HepG2 (cell line): ENCODE data around the gene DCST2. TPM values are rescaled to one million over a fixed set of nuclear protein-coding genes. Genes with fewer than 3 reads are reported as not detected.

Experiments
- ELF1 ChIP-seq: sonication (generic); formaldehyde crosslinking; IDR thresholded peaks from 2 replicates; pipeline ENCODE4 v1.4.0; 2020; ENCODE audit warnings: missing genetic modification reagents
- HNRNPLL ChIP-seq: fragments of 200-400 bp; formaldehyde crosslinking; IDR thresholded peaks from 2 replicates; pipeline ENCODE4 v1.6.1; 2017; ENCODE audit warnings: mild to moderate bottlenecking, low read depth, low read length; ENCODE audit not compliant: poor library complexity, severe bottlenecking
- MAF1 ChIP-seq: sonication (generic); formaldehyde crosslinking; IDR thresholded peaks from 2 replicates; pipeline ENCODE4 v1.5.0; 2020; ENCODE audit warnings: missing genetic modification reagents, borderline replicate concordance
- MXD4 ChIP-seq: IDR thresholded peaks from 2 replicates; pipeline ENCODE4 v1.6.1; 2016; ENCODE audit warnings: mild to moderate bottlenecking, missing biosample characterization, missing genetic modification reagents
- NBN ChIP-seq: fragments of 450-650 bp; conservative IDR thresholded peaks from 2 replicates; pipeline ENCODE4 v1.6.1; 2017
- PCBP2 ChIP-seq: fragments of 200-400 bp; formaldehyde crosslinking; optimal IDR thresholded peaks from 2 replicates; pipeline ENCODE3; 2018; ENCODE audit warnings: low read length, low read depth; ENCODE audit not compliant: poor library complexity, severe bottlenecking
- RNF2 ChIP-seq: fragments of 450-650 bp; conservative IDR thresholded peaks from 2 replicates; pipeline ENCODE4 v1.6.1; 2016; ENCODE audit warnings: low read depth
- SALL1 ChIP-seq: sonication (generic); formaldehyde crosslinking; IDR thresholded peaks from 2 replicates; pipeline ENCODE4 v1.8.0; 2022; ENCODE audit warnings: mild to moderate bottlenecking, missing genetic modification reagents
- THYN1 ChIP-seq: sonication (generic); formaldehyde crosslinking; IDR thresholded peaks from 2 replicates; pipeline ENCODE4 v1.8.1; 2023; ENCODE audit warnings: low read depth, mild to moderate bottlenecking, moderate library complexity, missing genetic modification reagents, borderline replicate concordance
- ZNF33A ChIP-seq: sonication (generic); formaldehyde crosslinking; IDR thresholded peaks from 2 replicates; pipeline ENCODE4 v1.5.1; 2020; ENCODE audit warnings: missing genetic modification reagents, mild to moderate bottlenecking, moderate library complexity, borderline replicate concordance
- ZNF546 ChIP-seq: sonication (generic); formaldehyde crosslinking; conservative IDR thresholded peaks from 2 replicates; pipeline ENCODE4 v1.8.1; 2023; ENCODE audit warnings: mild to moderate bottlenecking, missing genetic modification reagents
- ZNF562 ChIP-seq: sonication (generic); formaldehyde crosslinking; IDR thresholded peaks from 2 replicates; pipeline ENCODE4 v1.8.0; 2022; ENCODE audit warnings: missing genetic modification reagents, borderline replicate concordance
- ZNF605 ChIP-seq: sonication (generic); formaldehyde crosslinking; IDR thresholded peaks from 2 replicates; pipeline ENCODE4 v1.8.0; 2022; ENCODE audit warnings: mild to moderate bottlenecking, missing genetic modification reagents
- ZNF644 ChIP-seq: IDR thresholded peaks from 2 replicates; pipeline ENCODE4 v1.6.1; 2016; ENCODE audit warnings: low read depth
- polyA plus RNA-seq, 8 experiments: library from polyadenylated mRNA; depleted of rRNA in 3 of 8; stranded (reverse) in 7 of 8; unstranded in 1 of 8; fragments of >200 nt; fragmentation: Illumina TruSeq in 4 of 8; extraction: Trizol in 4 of 8; gene quantifications; 2 replicates each; pipeline versions ENCODE4 v1.2.1 to v1.2.3, GENCODE V29; 2011 to 2016; ENCODE audit warnings: low read depth in 4 of 8, missing spikeins in 1 of 8, mixed read lengths in 1 of 8; ENCODE audit not compliant: insufficient read depth in 1 of 8
- total RNA-seq, 5 experiments: library from RNA; depleted of rRNA; stranded (reverse); fragments of >200 nt; fragmentation: Illumina TruSeq; extraction: Trizol; gene quantifications; 2 replicates each; pipeline ENCODE4 v1.2.3, GENCODE V29; 2016; ENCODE audit warnings: low read depth in 1 of 5
- TF ChIP-seq, protein P1 (sequence below): fragments of 450-650 bp; IDR thresholded peaks from 2 replicates; pipeline ENCODE4 v1.6.1; 2017; ENCODE audit warnings: mild to moderate bottlenecking
- TF ChIP-seq, protein P2 (sequence below): IDR thresholded peaks from 2 replicates; pipeline ENCODE4 v1.6.1; 2016
- TF ChIP-seq, protein P3 (sequence below): sonication (generic); formaldehyde crosslinking; IDR thresholded peaks from 2 replicates; pipeline ENCODE4 v1.4.0; 2020; ENCODE audit warnings: missing genetic modification reagents
- TF ChIP-seq, protein P4 (sequence below): sonication (generic); formaldehyde crosslinking; IDR thresholded peaks from 2 replicates; pipeline ENCODE4 v1.8.1; 2022; ENCODE audit warnings: low read depth, mild to moderate bottlenecking, missing genetic modification reagents
- TF ChIP-seq, protein P5 (sequence below): sonication (generic); formaldehyde crosslinking; IDR thresholded peaks from 2 replicates; pipeline ENCODE4 v1.9.0; 2021; ENCODE audit warnings: missing genetic modification reagents, mild to moderate bottlenecking, borderline replicate concordance

Gene DCST2
- total and polyA plus RNA-seq, 2 of the 13 experiments (the other 11 are each of a cell fraction or from before 2014, with no cell fraction given): 0.74 TPM; not detected in 1

DNA sequence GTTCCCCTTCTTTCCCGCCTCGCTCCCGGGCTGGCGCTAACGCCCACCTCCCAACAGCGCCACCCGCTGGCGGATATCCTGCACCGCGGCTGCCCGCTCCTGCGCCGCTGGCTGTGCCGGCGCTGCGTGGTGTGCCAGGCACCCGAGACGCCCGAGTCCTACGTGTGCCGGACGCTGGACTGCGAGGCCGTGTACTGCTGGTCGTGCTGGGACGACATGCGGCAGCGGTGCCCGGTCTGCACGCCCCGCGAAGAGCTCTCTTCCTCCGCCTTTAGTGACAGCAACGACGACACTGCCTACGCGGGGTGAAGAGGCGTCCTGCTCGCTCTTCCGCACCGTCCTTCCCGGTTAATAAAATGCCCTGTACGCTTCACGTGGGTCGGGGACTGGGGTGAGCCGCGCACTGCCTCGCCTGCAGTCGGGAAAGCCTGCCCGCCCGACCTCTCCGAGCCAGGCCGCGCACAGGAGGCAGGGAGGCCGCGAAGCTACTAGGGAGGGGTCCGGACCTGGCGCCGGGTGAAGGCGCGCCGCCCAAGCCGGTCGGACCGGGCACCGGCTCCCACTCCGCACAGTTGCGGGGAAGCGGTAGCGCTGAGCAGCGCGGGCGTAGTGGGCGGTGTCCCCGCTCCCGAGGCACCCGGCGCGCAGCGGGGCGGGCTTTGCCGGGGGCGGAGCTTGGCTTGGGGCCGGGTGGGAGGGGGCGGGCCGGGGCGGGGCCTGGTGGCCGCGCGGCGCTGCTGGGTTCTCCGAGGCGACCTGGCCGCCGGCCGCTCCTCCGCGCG, 17.2 kb upstream of the DCST2 start, which contains the start of gene ADAM15 (continued):
- TF ChIP-seq, protein P1, sequence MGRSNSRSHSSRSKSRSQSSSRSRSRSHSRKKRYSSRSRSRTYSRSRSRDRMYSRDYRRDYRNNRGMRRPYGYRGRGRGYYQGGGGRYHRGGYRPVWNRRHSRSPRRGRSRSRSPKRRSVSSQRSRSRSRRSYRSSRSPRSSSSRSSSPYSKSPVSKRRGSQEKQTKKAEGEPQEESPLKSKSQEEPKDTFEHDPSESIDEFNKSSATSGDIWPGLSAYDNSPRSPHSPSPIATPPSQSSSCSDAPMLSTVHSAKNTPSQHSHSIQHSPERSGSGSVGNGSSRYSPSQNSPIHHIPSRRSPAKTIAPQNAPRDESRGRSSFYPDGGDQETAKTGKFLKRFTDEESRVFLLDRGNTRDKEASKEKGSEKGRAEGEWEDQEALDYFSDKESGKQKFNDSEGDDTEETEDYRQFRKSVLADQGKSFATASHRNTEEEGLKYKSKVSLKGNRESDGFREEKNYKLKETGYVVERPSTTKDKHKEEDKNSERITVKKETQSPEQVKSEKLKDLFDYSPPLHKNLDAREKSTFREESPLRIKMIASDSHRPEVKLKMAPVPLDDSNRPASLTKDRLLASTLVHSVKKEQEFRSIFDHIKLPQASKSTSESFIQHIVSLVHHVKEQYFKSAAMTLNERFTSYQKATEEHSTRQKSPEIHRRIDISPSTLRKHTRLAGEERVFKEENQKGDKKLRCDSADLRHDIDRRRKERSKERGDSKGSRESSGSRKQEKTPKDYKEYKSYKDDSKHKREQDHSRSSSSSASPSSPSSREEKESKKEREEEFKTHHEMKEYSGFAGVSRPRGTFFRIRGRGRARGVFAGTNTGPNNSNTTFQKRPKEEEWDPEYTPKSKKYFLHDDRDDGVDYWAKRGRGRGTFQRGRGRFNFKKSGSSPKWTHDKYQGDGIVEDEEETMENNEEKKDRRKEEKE: no peak
- TF ChIP-seq ZNF546 (peak; percentile 93; the same call in 1 of the 2 replicates), PCBP2 (no peak), SALL1 (peak; percentile 89), ZNF605 (CRISPR knock-in tag) (peak; percentile 98), HNRNPLL (peak; percentile 83), ZNF562 (CRISPR knock-in tag) (no peak), ZNF33A (CRISPR knock-in tag) (no peak), MAF1 (CRISPR knock-in tag) (no peak; the same call in 1 of the 2 replicates), RNF2 (peak; percentile 74; the same call in 1 of the 2 replicates), ELF1 (CRISPR knock-in tag) (peak; percentile 21), ZNF644 (CRISPR knock-in tag) (no peak), NBN (no peak), MXD4 (CRISPR knock-in tag) (peak; percentile 64), THYN1 (CRISPR knock-in tag) (no peak)
- TF ChIP-seq, protein P2, sequence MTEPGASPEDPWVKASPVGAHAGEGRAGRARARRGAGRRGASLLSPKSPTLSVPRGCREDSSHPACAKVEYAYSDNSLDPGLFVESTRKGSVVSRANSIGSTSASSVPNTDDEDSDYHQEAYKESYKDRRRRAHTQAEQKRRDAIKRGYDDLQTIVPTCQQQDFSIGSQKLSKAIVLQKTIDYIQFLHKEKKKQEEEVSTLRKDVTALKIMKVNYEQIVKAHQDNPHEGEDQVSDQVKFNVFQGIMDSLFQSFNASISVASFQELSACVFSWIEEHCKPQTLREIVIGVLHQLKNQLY (CRISPR knock-in tag): peak; percentile 62; the same call in 1 of the 2 replicates
- TF ChIP-seq, protein P3, sequence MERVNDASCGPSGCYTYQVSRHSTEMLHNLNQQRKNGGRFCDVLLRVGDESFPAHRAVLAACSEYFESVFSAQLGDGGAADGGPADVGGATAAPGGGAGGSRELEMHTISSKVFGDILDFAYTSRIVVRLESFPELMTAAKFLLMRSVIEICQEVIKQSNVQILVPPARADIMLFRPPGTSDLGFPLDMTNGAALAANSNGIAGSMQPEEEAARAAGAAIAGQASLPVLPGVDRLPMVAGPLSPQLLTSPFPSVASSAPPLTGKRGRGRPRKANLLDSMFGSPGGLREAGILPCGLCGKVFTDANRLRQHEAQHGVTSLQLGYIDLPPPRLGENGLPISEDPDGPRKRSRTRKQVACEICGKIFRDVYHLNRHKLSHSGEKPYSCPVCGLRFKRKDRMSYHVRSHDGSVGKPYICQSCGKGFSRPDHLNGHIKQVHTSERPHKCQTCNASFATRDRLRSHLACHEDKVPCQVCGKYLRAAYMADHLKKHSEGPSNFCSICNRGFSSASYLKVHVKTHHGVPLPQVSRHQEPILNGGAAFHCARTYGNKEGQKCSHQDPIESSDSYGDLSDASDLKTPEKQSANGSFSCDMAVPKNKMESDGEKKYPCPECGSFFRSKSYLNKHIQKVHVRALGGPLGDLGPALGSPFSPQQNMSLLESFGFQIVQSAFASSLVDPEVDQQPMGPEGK (CRISPR knock-in tag): 0 out of 2 replicates have a peak, but pooled peaks have one; percentile 27
- TF ChIP-seq, protein P4, sequence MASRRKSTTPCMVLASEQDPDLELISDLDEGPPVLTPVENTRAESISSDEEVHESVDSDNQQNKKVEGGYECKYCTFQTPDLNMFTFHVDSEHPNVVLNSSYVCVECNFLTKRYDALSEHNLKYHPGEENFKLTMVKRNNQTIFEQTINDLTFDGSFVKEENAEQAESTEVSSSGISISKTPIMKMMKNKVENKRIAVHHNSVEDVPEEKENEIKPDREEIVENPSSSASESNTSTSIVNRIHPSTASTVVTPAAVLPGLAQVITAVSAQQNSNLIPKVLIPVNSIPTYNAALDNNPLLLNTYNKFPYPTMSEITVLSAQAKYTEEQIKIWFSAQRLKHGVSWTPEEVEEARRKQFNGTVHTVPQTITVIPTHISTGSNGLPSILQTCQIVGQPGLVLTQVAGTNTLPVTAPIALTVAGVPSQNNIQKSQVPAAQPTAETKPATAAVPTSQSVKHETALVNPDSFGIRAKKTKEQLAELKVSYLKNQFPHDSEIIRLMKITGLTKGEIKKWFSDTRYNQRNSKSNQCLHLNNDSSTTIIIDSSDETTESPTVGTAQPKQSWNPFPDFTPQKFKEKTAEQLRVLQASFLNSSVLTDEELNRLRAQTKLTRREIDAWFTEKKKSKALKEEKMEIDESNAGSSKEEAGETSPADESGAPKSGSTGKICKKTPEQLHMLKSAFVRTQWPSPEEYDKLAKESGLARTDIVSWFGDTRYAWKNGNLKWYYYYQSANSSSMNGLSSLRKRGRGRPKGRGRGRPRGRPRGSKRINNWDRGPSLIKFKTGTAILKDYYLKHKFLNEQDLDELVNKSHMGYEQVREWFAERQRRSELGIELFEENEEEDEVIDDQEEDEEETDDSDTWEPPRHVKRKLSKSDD (CRISPR knock-in tag): peak; percentile 73; the same call in 1 of the 2 replicates
- TF ChIP-seq, protein P5, sequence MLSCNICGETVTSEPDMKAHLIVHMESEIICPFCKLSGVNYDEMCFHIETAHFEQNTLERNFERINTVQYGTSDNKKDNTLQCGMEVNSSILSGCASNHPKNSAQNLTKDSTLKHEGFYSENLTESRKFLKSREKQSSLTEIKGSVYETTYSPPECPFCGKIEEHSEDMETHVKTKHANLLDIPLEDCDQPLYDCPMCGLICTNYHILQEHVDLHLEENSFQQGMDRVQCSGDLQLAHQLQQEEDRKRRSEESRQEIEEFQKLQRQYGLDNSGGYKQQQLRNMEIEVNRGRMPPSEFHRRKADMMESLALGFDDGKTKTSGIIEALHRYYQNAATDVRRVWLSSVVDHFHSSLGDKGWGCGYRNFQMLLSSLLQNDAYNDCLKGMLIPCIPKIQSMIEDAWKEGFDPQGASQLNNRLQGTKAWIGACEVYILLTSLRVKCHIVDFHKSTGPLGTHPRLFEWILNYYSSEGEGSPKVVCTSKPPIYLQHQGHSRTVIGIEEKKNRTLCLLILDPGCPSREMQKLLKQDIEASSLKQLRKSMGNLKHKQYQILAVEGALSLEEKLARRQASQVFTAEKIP (CRISPR knock-in tag): no peak
